Retinal pigment epithelial cell (primary cell): ENCODE data around the gene NR5A2.

Experiments used
- DNase-seq: peaks from one replicate; pipeline ENCODE4 v3.0.0-alpha.2; 2010; ENCODE audit warnings: low read depth
- H3K4me3 ChIP-seq: 2 replicates; pipeline ENCODE4 v1.5.1; 2011; ENCODE audit warnings: mild to moderate bottlenecking, low read length, control low read depth, moderate library complexity
- TF ChIP-seq, protein P1 (sequence below): conservative IDR thresholded peaks from 2 replicates; pipeline ENCODE4 v1.5.1; 2011; ENCODE audit warnings: low read depth, low read length, control low read depth, inconsistent platforms

The NR5A2 gene

DNA sequence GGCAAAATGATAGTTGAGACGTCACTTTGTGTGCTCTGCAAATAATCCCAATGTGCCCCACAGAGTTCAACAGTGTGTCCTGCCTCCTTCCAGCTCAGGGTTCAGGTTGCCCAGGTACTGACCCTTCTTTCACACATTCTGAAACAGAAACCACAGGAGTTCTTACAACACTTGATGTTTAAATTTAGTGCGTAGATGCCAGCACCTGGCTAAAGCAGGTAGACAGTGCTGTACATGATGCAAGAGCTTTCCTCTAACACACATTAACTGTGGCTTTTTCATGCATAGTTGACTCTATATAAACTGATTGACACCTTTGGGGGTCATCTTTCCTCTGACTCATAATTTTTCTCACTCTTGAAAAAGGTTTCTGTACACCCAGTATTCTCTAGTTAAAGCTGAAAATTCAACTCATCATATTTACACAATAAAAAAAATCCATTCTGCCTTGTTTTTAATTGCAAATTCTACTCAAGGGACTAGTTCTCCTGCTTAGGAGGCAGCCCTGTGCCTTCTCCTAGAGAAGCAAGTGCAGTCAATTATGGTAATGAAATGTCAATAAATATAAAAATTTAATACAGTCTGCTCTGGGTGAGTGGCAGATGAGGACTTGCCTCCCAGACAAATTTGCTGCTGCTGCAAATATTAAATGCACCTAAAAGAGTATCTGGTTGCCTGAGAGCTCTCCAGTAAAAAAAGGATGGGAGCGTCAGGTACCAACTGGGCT lies 91.4 kb downstream of the NR5A2 start:
- TF ChIP-seq, protein P1, sequence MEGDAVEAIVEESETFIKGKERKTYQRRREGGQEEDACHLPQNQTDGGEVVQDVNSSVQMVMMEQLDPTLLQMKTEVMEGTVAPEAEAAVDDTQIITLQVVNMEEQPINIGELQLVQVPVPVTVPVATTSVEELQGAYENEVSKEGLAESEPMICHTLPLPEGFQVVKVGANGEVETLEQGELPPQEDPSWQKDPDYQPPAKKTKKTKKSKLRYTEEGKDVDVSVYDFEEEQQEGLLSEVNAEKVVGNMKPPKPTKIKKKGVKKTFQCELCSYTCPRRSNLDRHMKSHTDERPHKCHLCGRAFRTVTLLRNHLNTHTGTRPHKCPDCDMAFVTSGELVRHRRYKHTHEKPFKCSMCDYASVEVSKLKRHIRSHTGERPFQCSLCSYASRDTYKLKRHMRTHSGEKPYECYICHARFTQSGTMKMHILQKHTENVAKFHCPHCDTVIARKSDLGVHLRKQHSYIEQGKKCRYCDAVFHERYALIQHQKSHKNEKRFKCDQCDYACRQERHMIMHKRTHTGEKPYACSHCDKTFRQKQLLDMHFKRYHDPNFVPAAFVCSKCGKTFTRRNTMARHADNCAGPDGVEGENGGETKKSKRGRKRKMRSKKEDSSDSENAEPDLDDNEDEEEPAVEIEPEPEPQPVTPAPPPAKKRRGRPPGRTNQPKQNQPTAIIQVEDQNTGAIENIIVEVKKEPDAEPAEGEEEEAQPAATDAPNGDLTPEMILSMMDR = no peak
- H3K4me3 ChIP-seq = no peak overlapping the region
- no peak for DNase-seq

GRCh38 chr1:200121421-200121820 lies 93.9 kb downstream of the NR5A2 start:
- DNase-seq = no peak
- TF ChIP-seq, protein P1 = no peak
- H3K4me3 ChIP-seq = no peak overlapping the region

DNA sequence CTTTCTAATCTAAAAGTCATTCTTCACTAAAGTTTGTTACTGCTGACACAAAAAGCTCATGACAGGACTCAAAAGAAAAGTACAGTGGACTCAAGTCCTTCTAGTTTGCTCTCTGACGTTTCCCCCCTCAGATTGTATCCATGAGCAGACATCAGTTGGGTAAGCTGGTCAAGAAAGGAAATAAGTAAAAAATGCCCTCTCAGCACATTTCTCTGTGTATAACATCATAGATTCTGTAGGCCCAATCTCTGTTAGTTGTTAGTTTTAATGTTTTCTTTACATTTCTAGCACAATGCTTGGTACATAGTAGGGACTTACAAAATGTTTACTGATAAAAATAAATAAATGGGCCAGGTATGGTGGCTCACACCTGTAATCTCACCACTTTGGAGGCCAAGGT lies 96.8 kb downstream of the NR5A2 start:
- TF ChIP-seq, protein P1 = no peak
- no peak overlapping the region for H3K4me3 ChIP-seq
- DNase-seq = no peak

- TF ChIP-seq, protein P1 = no peak
- H3K4me3 ChIP-seq = no peak overlapping the region
- no peak for DNase-seq
These were observed 100.6 kb downstream of the NR5A2 start for GRCh38 chr1:200128081-200128480.

- TF ChIP-seq, protein P1 = no peak
- no peak for DNase-seq
- H3K4me3 ChIP-seq = no peak overlapping the region
These were observed 101.7 kb downstream of the NR5A2 start for GRCh38 chr1:200128944-200129879.

GRCh38 chr1:200130552-200130951 lies 103.0 kb downstream of the NR5A2 start:
- H3K4me3 ChIP-seq = no peak overlapping the region
- no peak for DNase-seq
- TF ChIP-seq, protein P1 = no peak
